Measurements from ENCODE around the gene HSPB1.
A peak's percentile ranks its signal among the peaks of the same experiment; 100 is the strongest.
"Not testable (repeated sequence)": the region's sequence is repeated elsewhere in the genome, so short reads cannot be mapped to it uniquely, and the experiment has no call there.

Gene HSPB1

GRCh38 chr7:76302347-76303201 is at the start of gene HSPB1:
TSS of gene HSPB1 (plus strand) at chr7:76302673. CDS start at chr7:76302713, 40 bp downstream.
- ATAC-seq (peak; percentile 11), DNase-seq (peak; percentile 57)

- no peak for DNase-seq
- ATAC-seq: no peak
Measured at GRCh38 chr7:76254781-76255180, 47.7 kb upstream of the HSPB1 start.

- ATAC-seq (peak; percentile 47), DNase-seq (no peak)
Measured at GRCh38 chr7:76257973-76258372, 44.5 kb upstream of the HSPB1 start.

- DNase-seq (no peak), ATAC-seq (no peak)
Measured at GRCh38 chr7:76259124-76260093, 43.1 kb upstream of the HSPB1 start.

- DNase-seq (peak; percentile 61), ATAC-seq (peak; percentile 67)
Measured at GRCh38 chr7:76260171-76260703, 42.2 kb upstream of the HSPB1 start.

GRCh38 chr7:76261329-76261728 is 41.1 kb upstream of the HSPB1 start:
- DNase-seq (no peak), ATAC-seq (no peak)

GRCh38 chr7:76261931-76262330 is 40.5 kb upstream of the HSPB1 start:
- ATAC-seq: no peak
- DNase-seq: no peak

- DNase-seq (peak; percentile 58), ATAC-seq (peak; percentile 29)
Measured at GRCh38 chr7:76262683-76263402, 39.6 kb upstream of the HSPB1 start.

- ATAC-seq (no peak), DNase-seq (no peak)
Measured at GRCh38 chr7:76265299-76265698, 37.2 kb upstream of the HSPB1 start.

GRCh38 chr7:76267107-76267893 is 35.2 kb upstream of the HSPB1 start:
- ATAC-seq (no peak), DNase-seq (peak; percentile 26)

GRCh38 chr7:76267894-76268183 is 34.6 kb upstream of the HSPB1 start:
- DNase-seq: no peak
- no peak for ATAC-seq

- peak; percentile 4 for ATAC-seq
Measured at GRCh38 chr7:76268376-76268775, 34.1 kb upstream of the HSPB1 start.

GRCh38 chr7:76269895-76270294 is 32.6 kb upstream of the HSPB1 start:
- ATAC-seq: no peak
- no peak for DNase-seq

More at GRCh38 chr7:76268376-76268775, 34.1 kb upstream of the HSPB1 start:
- DNase-seq: no peak

GRCh38 chr7:76271384-76271783 is 31.1 kb upstream of the HSPB1 start:
- ATAC-seq: not testable (repeated sequence)

GRCh38 chr7:76272142-76272541 is 30.3 kb upstream of the HSPB1 start:
- ATAC-seq (no peak), DNase-seq (no peak)

More at GRCh38 chr7:76271384-76271783, 31.1 kb upstream of the HSPB1 start:
- not testable (repeated sequence) for DNase-seq

- ATAC-seq: no peak
- no peak for DNase-seq
Measured at GRCh38 chr7:76272851-76273497, 29.5 kb upstream of the HSPB1 start.

- DNase-seq: no peak
- ATAC-seq: no peak
Measured at GRCh38 chr7:76273503-76273902, 29.0 kb upstream of the HSPB1 start.

- peak; percentile 41 for ATAC-seq
Measured at GRCh38 chr7:76278540-76278939, 23.9 kb upstream of the HSPB1 start.

GRCh38 chr7:76280408-76280807 is 22.1 kb upstream of the HSPB1 start:
- ATAC-seq: no peak
- no peak for DNase-seq

More at GRCh38 chr7:76278540-76278939, 23.9 kb upstream of the HSPB1 start:
- no peak for DNase-seq

- no peak for DNase-seq
Measured at GRCh38 chr7:76281006-76281705, 21.3 kb upstream of the HSPB1 start.

More at GRCh38 chr7:76281006-76281705, 21.3 kb upstream of the HSPB1 start:
- no peak for ATAC-seq
